Duodenal mucosa (tissue), 2 donors: ENCODE results near the gene RNF144B.

ENCODE experiments used
- H3K27ac ChIP-seq: one replicate; pipeline ENCODE4 v1.7.0; 2013; ENCODE audit warnings: low read depth, low read length
- H3K27me3 ChIP-seq, 2 donors: one replicate each; pipeline ENCODE4 v1.7.0; 2013; ENCODE audit warnings: low read length in 2 of 2, control low read depth in 1 of 2; ENCODE audit not compliant: insufficient read depth in 2 of 2, control insufficient read depth in 1 of 2
- H3K36me3 ChIP-seq, 2 donors: one replicate each; pipeline ENCODE4 v1.7.0; 2013; ENCODE audit warnings: low read length in 2 of 2, control low read depth in 1 of 2; ENCODE audit not compliant: insufficient read depth in 2 of 2, control insufficient read depth in 1 of 2
- H3K4me1 ChIP-seq, 2 donors: one replicate each; pipeline ENCODE4 v1.7.0; 2013; ENCODE audit warnings: low read length in 2 of 2, control low read depth in 1 of 2; ENCODE audit not compliant: insufficient read depth in 2 of 2, control insufficient read depth in 1 of 2
- H3K4me3 ChIP-seq, 2 donors: one replicate each; pipeline ENCODE4 v1.7.0; 2013; ENCODE audit warnings: low read length in 2 of 2, low read depth in 1 of 2
- H3K9ac ChIP-seq, 2 donors: one replicate each; pipeline ENCODE4 v1.7.0; 2013; ENCODE audit warnings: low read length in 2 of 2, low read depth in 1 of 2
- H3K9me3 ChIP-seq, 2 donors: one replicate each; pipeline ENCODE4 v1.7.0; 2013; ENCODE audit warnings: low read length in 2 of 2, control low read depth in 1 of 2; ENCODE audit not compliant: control insufficient read depth in 1 of 2

The RNF144B gene

DNA sequence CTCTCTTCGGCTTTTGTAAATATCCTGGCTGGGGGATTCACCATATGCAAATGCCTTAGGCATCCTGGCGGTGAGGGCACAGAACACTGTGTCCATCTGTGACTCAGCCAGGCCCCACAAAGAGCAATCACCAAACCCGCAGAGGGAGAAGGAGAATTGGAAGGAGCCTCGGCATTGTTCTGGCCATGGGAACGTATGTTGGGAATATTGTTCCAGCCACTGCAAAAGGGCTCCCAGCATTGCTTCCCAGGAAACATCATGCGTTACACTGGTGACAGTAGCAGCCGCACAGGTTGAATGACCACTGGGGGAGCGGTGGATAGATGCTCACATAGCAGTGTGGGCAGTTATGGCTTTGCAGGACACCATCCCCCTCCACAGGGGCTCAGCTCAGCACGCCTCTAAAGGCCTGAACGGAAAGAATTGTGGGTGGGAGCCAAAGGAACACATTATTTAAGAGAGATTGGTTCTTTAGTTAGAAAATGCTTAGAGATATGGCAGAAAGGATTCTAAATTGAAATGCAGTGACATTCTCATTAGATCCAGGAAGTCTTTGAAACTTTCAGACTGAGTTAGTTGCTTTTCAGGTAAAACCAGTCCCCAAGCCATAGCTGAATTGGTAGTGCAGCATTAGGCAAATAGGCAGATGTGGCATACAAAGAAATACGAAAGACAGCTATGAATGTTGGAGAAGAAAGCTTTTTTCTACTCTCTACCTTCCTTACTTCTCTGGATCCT is 104.3 kb downstream of the RNF144B start:
- Histone ChIP-seq H3K27ac (no peak overlapping the region), H3K36me3 (no peaks in the 10 kb centered on the region), H3K9me3 (no peaks in the 10 kb centered on the region), H3K9ac (no peak overlapping the region), H3K27me3 (no peaks in the 10 kb centered on the region), H3K4me1 (peaks cover 0 to 7% of the 10 kb centered on the region in 2 donors), H3K4me3 (no peak overlapping the region)

- H3K27ac ChIP-seq, result no peak overlapping the region
These were observed 105.8 kb downstream of the RNF144B start for GRCh38 chr6:18492972-18493371.

GRCh38 chr6:18493382-18493891 is 106.3 kb downstream of the RNF144B start:
- no peak overlapping the region for H3K9ac ChIP-seq
- peaks cover 8 to 16% of the 10 kb centered on the region in 2 donors for H3K4me1 ChIP-seq
- peaks cover 0 to 3% of the 10 kb centered on the region in 2 donors for H3K27me3 ChIP-seq
- no peaks in the 10 kb centered on the region for H3K9me3 ChIP-seq
- no peak overlapping the region for H3K27ac ChIP-seq
- no peaks in the 10 kb centered on the region for H3K36me3 ChIP-seq
- no peak overlapping the region for H3K4me3 ChIP-seq

More at GRCh38 chr6:18492972-18493371, 105.8 kb downstream of the RNF144B start:
- Histone ChIP-seq H3K27me3 (no peaks in the 10 kb centered on the region), H3K9ac (no peak overlapping the region), H3K4me1 (peaks cover 8 to 16% of the 10 kb centered on the region in 2 donors), H3K9me3 (no peaks in the 10 kb centered on the region), H3K36me3 (no peaks in the 10 kb centered on the region), H3K4me3 (no peak overlapping the region)

GRCh38 chr6:18493925-18494324 is 106.8 kb downstream of the RNF144B start:
- Histone ChIP-seq H3K4me3 (no peak overlapping the region), H3K4me1 (peaks cover 8 to 16% of the 10 kb centered on the region in 2 donors), H3K27me3 (peaks cover 0 to 4% of the 10 kb centered on the region in 2 donors), H3K36me3 (no peaks in the 10 kb centered on the region), H3K27ac (no peak overlapping the region), H3K9ac (no peak overlapping the region), H3K9me3 (no peaks in the 10 kb centered on the region)

DNA sequence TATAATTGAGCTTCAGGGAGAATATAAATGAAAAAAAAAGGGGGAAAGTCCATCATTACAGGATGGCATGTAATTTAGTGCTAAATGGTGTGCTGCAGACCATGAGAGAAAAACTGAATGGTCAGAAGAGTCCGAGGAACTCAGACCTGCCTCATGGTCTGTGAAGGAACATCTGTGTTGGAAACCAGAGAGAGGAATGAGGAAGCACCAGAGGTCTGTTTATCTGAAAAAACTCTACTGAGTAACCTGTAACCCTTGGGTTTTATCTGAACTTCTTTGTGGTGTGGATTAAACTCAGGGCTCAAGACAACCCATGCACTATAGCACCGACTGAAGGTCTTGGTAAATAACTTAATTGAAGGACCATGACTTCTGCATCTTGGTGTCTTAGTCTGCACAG is 108.1 kb downstream of the RNF144B start:
- H3K9me3 ChIP-seq, result no peaks in the 10 kb centered on the region
- H3K36me3 ChIP-seq, result no peaks in the 10 kb centered on the region
- peaks cover 0 to 4% of the 10 kb centered on the region in 2 donors for H3K27me3 ChIP-seq
- H3K4me1 ChIP-seq, result peaks cover 8 to 16% of the 10 kb centered on the region in 2 donors
- no peak overlapping the region for H3K27ac ChIP-seq
- no peak overlapping the region for H3K9ac ChIP-seq
- H3K4me3 ChIP-seq, result no peak overlapping the region

GRCh38 chr6:18496462-18496861 is 109.3 kb downstream of the RNF144B start:
- no peak overlapping the region for H3K27ac ChIP-seq
- H3K4me3 ChIP-seq, result no peak overlapping the region
- peaks cover 0 to 4% of the 10 kb centered on the region in 2 donors for H3K27me3 ChIP-seq
- no peaks in the 10 kb centered on the region for H3K9me3 ChIP-seq
- H3K4me1 ChIP-seq, result peaks cover 8 to 16% of the 10 kb centered on the region in 2 donors
- no peaks in the 10 kb centered on the region for H3K36me3 ChIP-seq
- no peak overlapping the region for H3K9ac ChIP-seq

GRCh38 chr6:18497006-18497405 is 109.9 kb downstream of the RNF144B start:
- peaks cover 10 to 16% of the 10 kb centered on the region in 2 donors for H3K4me1 ChIP-seq
- H3K9me3 ChIP-seq, result no peaks in the 10 kb centered on the region
- no peak overlapping the region for H3K9ac ChIP-seq
- no peak overlapping the region for H3K27ac ChIP-seq
- H3K36me3 ChIP-seq, result no peaks in the 10 kb centered on the region
- H3K27me3 ChIP-seq, result peaks cover 0 to 4% of the 10 kb centered on the region in 2 donors
- no peak overlapping the region for H3K4me3 ChIP-seq

- no peak overlapping the region for H3K4me3 ChIP-seq
- H3K9ac ChIP-seq, result no peak overlapping the region
- no peaks in the 10 kb centered on the region for H3K36me3 ChIP-seq
- H3K4me1 ChIP-seq, result peaks cover 12 to 16% of the 10 kb centered on the region in 2 donors
- peaks cover 0 to 4% of the 10 kb centered on the region in 2 donors for H3K27me3 ChIP-seq
- no peaks in the 10 kb centered on the region for H3K9me3 ChIP-seq
- no peak overlapping the region for H3K27ac ChIP-seq
These were observed 111.3 kb downstream of the RNF144B start for GRCh38 chr6:18498408-18498807.

DNA sequence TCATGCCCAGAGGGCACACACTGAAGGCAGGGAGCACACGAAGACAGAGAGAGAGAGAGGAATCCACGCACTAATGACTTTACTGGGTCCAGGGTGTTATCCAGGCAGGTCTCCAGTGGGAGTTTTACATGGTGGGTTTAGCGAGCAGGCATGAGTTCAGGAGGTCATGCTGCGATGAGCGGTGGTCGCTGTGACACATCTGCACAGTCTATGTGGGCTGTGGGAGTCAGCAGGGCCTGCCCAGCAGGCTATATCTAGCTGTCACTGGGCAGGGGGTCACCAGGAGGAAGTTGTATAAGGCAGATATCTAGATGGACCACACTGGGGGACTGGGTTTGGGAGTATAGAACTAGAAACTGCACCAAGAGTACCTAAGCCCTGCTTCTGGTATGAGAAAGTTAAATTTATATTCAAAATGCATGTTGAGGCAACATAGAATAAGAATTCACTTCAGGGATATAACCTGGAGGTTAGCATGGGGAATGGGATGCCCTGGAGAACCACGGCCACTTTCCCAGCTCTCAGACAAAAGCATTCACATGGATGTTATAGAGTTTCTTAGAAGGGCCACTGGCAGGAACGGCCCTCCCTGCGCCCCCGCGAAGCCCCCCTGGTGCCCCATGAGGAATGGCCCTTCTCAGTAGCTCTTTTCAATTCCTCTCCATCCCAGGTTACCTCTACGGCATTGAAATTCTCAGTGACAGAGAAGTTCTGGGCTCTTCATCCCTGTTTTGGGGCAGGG is 113.9 kb downstream of the RNF144B start:
- Histone ChIP-seq H3K27me3 (peaks cover 0 to 4% of the 10 kb centered on the region in 2 donors), H3K36me3 (no peaks in the 10 kb centered on the region), H3K9me3 (no peaks in the 10 kb centered on the region), H3K4me3 (no peak overlapping the region), H3K4me1 (peaks cover 13 to 16% of the 10 kb centered on the region in 2 donors), H3K9ac (no peak overlapping the region), H3K27ac (no peak overlapping the region)

GRCh38 chr6:18501663-18502013 is 114.5 kb downstream of the RNF144B start:
- H3K27ac ChIP-seq, result no peak overlapping the region

More at GRCh38 chr6:18501663-18502013, 114.5 kb downstream of the RNF144B start:
- no peaks in the 10 kb centered on the region for H3K9me3 ChIP-seq
- peaks cover 13% of the 10 kb centered on the region in 2 donors for H3K4me1 ChIP-seq
- H3K36me3 ChIP-seq, result no peaks in the 10 kb centered on the region
- H3K9ac ChIP-seq, result no peak overlapping the region
- peaks cover 0 to 4% of the 10 kb centered on the region in 2 donors for H3K27me3 ChIP-seq
- no peak overlapping the region for H3K4me3 ChIP-seq
